ENCODE results near the gene CFAP61. TPM values are rescaled to one million over a fixed set of nuclear protein-coding genes. Genes with fewer than 3 reads are reported as not detected.

CFAP61 gene
- total and polyA plus RNA-seq, 2 experiments from 2014 or later, result 0.21 TPM; not detected in 1

- TF ChIP-seq ZNF462 (CRISPR knock-in tag; IDR thresholded peaks at IDR 0.05) (no peak), NANOG (IDR thresholded peaks at IDR 0.05; ENCODE audit: borderline replicate concordance) (no peak), EZH2 (IDR thresholded peaks at IDR 0.05; ENCODE audit: low read depth, unreplicated experiment) (no peak), ZNF114 (CRISPR knock-in tag; IDR thresholded peaks at IDR 0.05) (no peak), CTCF (conservative IDR thresholded peaks at IDR 0.05; ENCODE audit: low read depth in 2 of 2) (no peak), POLR2AphosphoS5 (IDR thresholded peaks at IDR 0.05; ENCODE audit: low read depth) (no peak), ETS1 (IDR thresholded peaks at IDR 0.05) (no peak), STAT1 (IDR thresholded peaks at IDR 0.05; ENCODE audit: unreplicated experiment) (no peak), ZNF331 (CRISPR knock-in tag; IDR thresholded peaks at IDR 0.05; ENCODE audit: low read depth) (no peak)
Measured at GRCh38 chr20:20188647-20189046, 136.3 kb downstream of the CFAP61 start (continued).

Measured in GM23338 (cell line).